NT2/D1 (cell line): ENCODE results near the gene IFNA7.

Experiments used
- SUZ12 ChIP-seq: IDR thresholded peaks from 2 replicates; pipeline ENCODE4 v1.6.1; 2011; ENCODE audit not compliant: insufficient read length, insufficient read depth; ENCODE audit errors: extremely low read depth
- YY1 ChIP-seq: IDR thresholded peaks from 2 replicates; pipeline ENCODE4 v1.6.1; 2011; ENCODE audit not compliant: insufficient read length, insufficient read depth
- ZNF274 ChIP-seq: IDR thresholded peaks from 2 replicates; pipeline ENCODE4 v1.6.1; 2011; ENCODE audit warnings: mild to moderate bottlenecking, low read depth, low read length

GRCh38 chr9:21244836-21245235, 42.8 kb upstream of the IFNA7 start:
- TF ChIP-seq ZNF274 (no peak), YY1 (no peak), SUZ12 (no peak)
